Heart left ventricle (tissue), 16 donors: ENCODE measurements around the gene LRRC8E. TPM values are rescaled to one million over a fixed set of nuclear protein-coding genes. Genes with fewer than 3 reads are reported as not detected.

Experiments used
- ATAC-seq, 4 donors: fragments of 200-7000 bp; cut with Tn5 transposase; one replicate each; pipeline ENCODE4 v1.9.1; 2020 to 2022; ENCODE audit warnings: moderate library complexity in 4 of 4, mild to moderate bottlenecking in 3 of 4, moderate number of reproducible peaks in 1 of 4
- DNase-seq, 5 donors: peaks; one replicate each; pipeline ENCODE4 v3.0.0-alpha.2; 2020
- H3K27ac ChIP-seq, 12 donors: fragments of 200-600 bp; sonication (generic) in 4 of 12; one replicate each; pipeline versions ENCODE4 v1.5.0 to v1.8.0; 2016 to 2022; ENCODE audit warnings: mild to moderate bottlenecking in 2 of 12
- H3K27me3 ChIP-seq, 9 donors: fragments of 200-600 bp; sonication (generic) in 2 of 9; one replicate each; pipeline versions ENCODE4 v1.5.1 to v1.8.0; 2016 to 2022; ENCODE audit warnings: mild to moderate bottlenecking in 3 of 9
- H3K36me3 ChIP-seq, 9 donors: fragments of 200-600 bp; sonication (generic) in 2 of 9; one replicate each; pipeline versions ENCODE4 v1.5.0 to v1.8.0; 2018 to 2022; ENCODE audit warnings: mild to moderate bottlenecking in 2 of 9
- H3K4me1 ChIP-seq, 12 donors: fragments of 200-600 bp; sonication (generic) in 4 of 12; one replicate each; pipeline versions ENCODE4 v1.5.0 to v1.8.0; 2016 to 2022; ENCODE audit warnings: mild to moderate bottlenecking in 3 of 12
- H3K4me3 ChIP-seq, 12 donors: fragments of 200-600 bp; sonication (generic) in 4 of 12; one replicate each; pipeline versions ENCODE4 v1.5.0 to v1.8.0; 2017 to 2022; ENCODE audit warnings: mild to moderate bottlenecking in 9 of 12, moderate library complexity in 4 of 12
- H3K9me3 ChIP-seq, 12 donors: fragments of 200-600 bp; sonication (generic) in 4 of 12; one replicate each; pipeline versions ENCODE4 v1.5.0 to v1.8.0; 2016 to 2022; ENCODE audit warnings: mild to moderate bottlenecking in 1 of 12
- CTCF ChIP-seq, 12 donors: fragments of 200-600 bp; sonication (generic) in 4 of 12; IDR thresholded peaks; one replicate each; pipeline versions ENCODE4 v1.5.0 to v1.8.0; 2018 to 2022; ENCODE audit warnings: antibody characterized with exemption in 12 of 12, mild to moderate bottlenecking in 5 of 12
- POLR2A ChIP-seq, 2 donors: fragments of 450-650 bp; IDR thresholded peaks; one replicate each; pipeline ENCODE4 v1.6.1; 2017; ENCODE audit warnings: antibody characterized with exemption in 2 of 2, mild to moderate bottlenecking in 2 of 2, moderate library complexity in 2 of 2
- WGBS, 4 donors: extraction: QIAGEN DNeasy Blood & Tissue Kit in 2 of 4; methylation state at CpG; one replicate each; pipeline versions ENCODE4 v1.1.5 to v1.1.7; 2013 to 2018; 5-methylcytosine and 5-hydroxymethylcytosine counted together
- intact Hi-C, 10 donors: fragments of 100-400 bp; cut with DNase I; formaldehyde crosslinking; loops; one replicate each; pipeline versions ENCODE4 v1.11.1 to v1.14.2; 2022
- polyA plus RNA-seq, 2 donors: library from polyadenylated mRNA; stranded (reverse); fragments of 200-250 nt; gene quantifications; one replicate each; pipeline ENCODE4 v1.2.3, GENCODE V29; 2013
- total RNA-seq, 9 donors: library from RNA; depleted of rRNA in 2 of 9; stranded (reverse); fragments of >200 nt in 2 of 9; fragmentation: NEBNext Ultra II Directional in 3 of 9; extraction: Animal tissue kit (Norgen Biotek cat#: 25700) in 3 of 9; gene quantifications; one replicate each; pipeline versions ENCODE4 v1.1.0 to v1.2.4, GENCODE V29; 2016 to 2023
- donor health status: ischemic (EF 13 %, LVEDD 7.1; RV severe dilation, severe dysfunction).
- donor health status: healthy with polysubstance abuse.
- donor health status: DM: no; HTN: yes; CAD: no.
- donor health status: DM: no; HTN: no; CAD: no.
- donor health status: ischemic (EF 25% LVEDD 6.9; RV normal size, moderate dysfunction).
- donor health status: ischemic (EF 25% LVEDD 5.7; RV mildly dilated, moderate dysfunction).
- donor health status: healthy.
- donor health status: DM: yes; HTN: yes; CAD: no.
- donor health status: ischemic (EF 35%, LVEDD 5.7; RV mildly dilated, moderate dysfunction).
- donor health status: nonischemic (EF 11% LVEDD 7.7; RV severe dilation, severe dysfunction).
- donor health status: DM: yes; HTN: yes; CAD: no.
- donor health status: PGD.
- donor health status: ischemic (EF 29% LVEDD 5.4; RV normal size, mild dysfunction).
- donor health status: nonischemic (EF 23%, LVEDD 6.1; RV moderate dilation, normal function).

LRRC8E gene
- total and polyA plus RNA-seq, 11 donors: 0.17 to 2.6 (median 1.00) TPM

GRCh38 chr19:7899751-7900378 lies 11.6 kb downstream of the LRRC8E start:
- no peak overlapping the region for H3K4me3 ChIP-seq
- H3K36me3 ChIP-seq: no peaks in the 10 kb centered on the region
- peak in 1 of 5 donors; percentile 60 for DNase-seq
- H3K27ac ChIP-seq: no peak overlapping the region
- H3K27me3 ChIP-seq: peaks cover 0 to 8% (median 0%) of the 10 kb centered on the region in 9 donors
- no peak for TF ChIP-seq CTCF (IDR thresholded peaks at IDR 0.05)
- TF ChIP-seq POLR2A (IDR thresholded peaks at IDR 0.05): no peak
- ATAC-seq: no peak
- WGBS, 4 donors: 84 to 90% (median 87%) methylated on average over 16 to 34 of the region's 34 CpGs
- peaks cover 0 to 17% (median 14%) of the 10 kb centered on the region in 12 donors for H3K4me1 ChIP-seq
- H3K9me3 ChIP-seq: no peaks in the 10 kb centered on the region
- intact Hi-C loops: loop anchor here in 5 of 10 donors (5.0 to 10.0 kb wide), 6 partner anchors 33 to 245 kb away; partner anchors contain the start of gene TRAPPC5 (in 1 of the 5)

- no peak for DNase-seq
- Histone ChIP-seq H3K4me1 (peaks cover 0 to 22% (median 19%) of the 10 kb centered on the region in 12 donors), H3K9me3 (no peaks in the 10 kb centered on the region), H3K27me3 (peaks cover 0 to 2% (median 0%) of the 10 kb centered on the region in 9 donors), H3K4me3 (no peak overlapping the region), H3K27ac (no peak overlapping the region), H3K36me3 (no peaks in the 10 kb centered on the region)
- 80 to 87% (median 84%) methylated on average over 8 to 21 of the region's 21 CpGs for WGBS, 4 donors
- ATAC-seq: no peak
- intact Hi-C loops: loop anchor here in 5 of 10 donors (5.0 to 10.0 kb wide), 6 partner anchors 33 to 246 kb away; partner anchors contain the start of gene TRAPPC5 (in 1 of the 5)
- TF ChIP-seq POLR2A (IDR thresholded peaks at IDR 0.05) (no peak), CTCF (IDR thresholded peaks at IDR 0.05) (no peak)
These were observed 12.1 kb downstream of the LRRC8E start for GRCh38 chr19:7900401-7900870.

- 59 to 85% (median 75%) methylated on average over 3 of the region's 3 CpGs for WGBS, 4 donors
- peaks cover 0 to 4% (median 0%) of the 10 kb centered on the region in 9 donors for H3K36me3 ChIP-seq
These were observed 12.6 kb downstream of the LRRC8E start for GRCh38 chr19:7900931-7901330.

More at GRCh38 chr19:7900931-7901330, 12.6 kb downstream of the LRRC8E start:
- H3K27ac ChIP-seq: no peak overlapping the region
- no peak overlapping the region for H3K4me3 ChIP-seq
- no peak for DNase-seq
- no peaks in the 10 kb centered on the region for H3K27me3 ChIP-seq
- no peak for ATAC-seq
- intact Hi-C loops: loop anchor here in 5 of 10 donors (5.0 to 10.0 kb wide), 6 partner anchors 34 to 246 kb away; partner anchors contain the start of gene TRAPPC5 (in 1 of the 5)
- H3K4me1 ChIP-seq: peaks cover 0 to 27% (median 22%) of the 10 kb centered on the region in 12 donors
- TF ChIP-seq POLR2A (IDR thresholded peaks at IDR 0.05) (no peak), CTCF (IDR thresholded peaks at IDR 0.05) (no peak)
- H3K9me3 ChIP-seq: no peaks in the 10 kb centered on the region
